ENCODE data around the gene FKBP3. TPM values are rescaled to one million over a fixed set of nuclear protein-coding genes. Genes with fewer than 3 reads are reported as not detected.

Gene FKBP3
- total RNA-seq, 1 experiment from 2014 or later = 157 TPM

DNA sequence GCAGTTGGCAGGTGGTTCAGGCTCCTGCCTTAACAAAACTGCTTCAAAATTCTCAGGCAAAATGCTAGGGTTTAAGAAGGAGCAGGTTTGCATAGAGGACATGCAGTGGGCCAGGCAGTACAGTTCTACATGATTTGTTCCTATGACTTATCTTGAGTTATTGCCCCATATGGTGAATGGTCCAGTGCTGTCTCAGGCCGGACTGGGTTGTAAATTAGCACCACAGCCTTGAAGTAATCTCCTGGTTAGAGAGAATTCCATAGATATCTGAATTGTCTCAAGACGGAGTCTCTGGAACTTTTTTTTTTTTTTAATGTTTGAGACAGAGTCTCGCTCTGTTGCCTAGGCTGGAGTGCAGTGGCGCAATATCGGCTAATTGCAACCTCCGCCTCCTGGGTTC is 62.2 kb downstream of the FKBP3 start:
- H3K27ac Mint-ChIP-seq = no peak overlapping the region; a peak in 1 of 7 replicates
- TF ChIP-seq, protein P1, sequence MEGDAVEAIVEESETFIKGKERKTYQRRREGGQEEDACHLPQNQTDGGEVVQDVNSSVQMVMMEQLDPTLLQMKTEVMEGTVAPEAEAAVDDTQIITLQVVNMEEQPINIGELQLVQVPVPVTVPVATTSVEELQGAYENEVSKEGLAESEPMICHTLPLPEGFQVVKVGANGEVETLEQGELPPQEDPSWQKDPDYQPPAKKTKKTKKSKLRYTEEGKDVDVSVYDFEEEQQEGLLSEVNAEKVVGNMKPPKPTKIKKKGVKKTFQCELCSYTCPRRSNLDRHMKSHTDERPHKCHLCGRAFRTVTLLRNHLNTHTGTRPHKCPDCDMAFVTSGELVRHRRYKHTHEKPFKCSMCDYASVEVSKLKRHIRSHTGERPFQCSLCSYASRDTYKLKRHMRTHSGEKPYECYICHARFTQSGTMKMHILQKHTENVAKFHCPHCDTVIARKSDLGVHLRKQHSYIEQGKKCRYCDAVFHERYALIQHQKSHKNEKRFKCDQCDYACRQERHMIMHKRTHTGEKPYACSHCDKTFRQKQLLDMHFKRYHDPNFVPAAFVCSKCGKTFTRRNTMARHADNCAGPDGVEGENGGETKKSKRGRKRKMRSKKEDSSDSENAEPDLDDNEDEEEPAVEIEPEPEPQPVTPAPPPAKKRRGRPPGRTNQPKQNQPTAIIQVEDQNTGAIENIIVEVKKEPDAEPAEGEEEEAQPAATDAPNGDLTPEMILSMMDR (conservative IDR thresholded peaks at IDR 0.05) = no peak
- Histone ChIP-seq H3K79me2 (ENCODE audit: insufficient read depth, low read length) (no peaks in the 10 kb centered on the region), H2BK20ac (ENCODE audit: low read depth, low read length, poor library complexity, severe bottlenecking) (no peak overlapping the region), H3K27ac (ENCODE audit: insufficient read length, low read depth, low read length) (no peak overlapping the region), H2BK12ac (ENCODE audit: insufficient read length, low read depth, low read length) (no peak overlapping the region), H3K18ac (ENCODE audit: insufficient read length, low read depth, low read length) (no peak overlapping the region), H3K27me3 (ENCODE audit: insufficient read depth, low read length) (no peaks in the 10 kb centered on the region), H3K4me2 (ENCODE audit: insufficient read depth, insufficient read length, low read length) (no peak overlapping the region), H4K8ac (replicated peaks; ENCODE audit: insufficient read length, low read depth, low read length) (no peak overlapping the region), H3K79me1 (ENCODE audit: insufficient read depth, low read depth, low read length, poor library complexity, severe bottlenecking) (no peaks in the 10 kb centered on the region), H2BK120ac (ENCODE audit: low read depth, low read length, poor library complexity, severe bottlenecking) (no peak overlapping the region), H3K9ac (ENCODE audit: extremely low read depth, insufficient read length, low read length) (no peak overlapping the region), H4K20me1 (ENCODE audit: control insufficient read depth, insufficient read depth, insufficient read length) (no peaks in the 10 kb centered on the region), H2AK5ac (ENCODE audit: insufficient read length, low read length) (no peak overlapping the region), H3K4me1 (ENCODE audit: insufficient read depth, low read length) (no peaks in the 10 kb centered on the region), H3K23ac (ENCODE audit: insufficient read length, low read depth, low read length) (no peak overlapping the region), H3K4ac (ENCODE audit: low read depth, low read length) (no peak overlapping the region), H2AFZ (ENCODE audit: low read length) (no peak overlapping the region), H3K56ac (ENCODE audit: insufficient read length, low read depth, low read length) (no peak overlapping the region), H3K23me2 (ENCODE audit: insufficient read length, low read depth, low read length, poor library complexity, severe bottlenecking) (no peaks in the 10 kb centered on the region), H4K91ac (ENCODE audit: insufficient read length, low read depth, low read length) (no peak overlapping the region), H2BK5ac (ENCODE audit: insufficient read length, low read length) (no peak overlapping the region), H3T11ph (ENCODE audit: low read length) (no peak overlapping the region), H3K14ac (ENCODE audit: insufficient read depth, low read length) (no peak overlapping the region), H2BK15ac (ENCODE audit: low read depth, low read length) (no peak overlapping the region), H3K9me3 (ENCODE audit: control insufficient read depth, low read depth, low read length) (no peaks in the 10 kb centered on the region), H4K5ac (ENCODE audit: insufficient read length, low read depth, low read length) (no peak overlapping the region)
- peaks cover 5 to 9% of the 10 kb centered on the region in 2 experiments; a peak in 3 of 4 replicates for H3K4me1 Mint-ChIP-seq
- no peaks in the 10 kb centered on the region for H3K9me3 Mint-ChIP-seq
- no CpG with 5 or more reads among the region's 6 CpGs for WGBS (ENCODE audit: extremely low coverage, insufficient read length, low lambda C conversion rate)
- H3K27me3 Mint-ChIP-seq (ENCODE audit: low read depth) = no peaks in the 10 kb centered on the region
- no peak for DNase-seq
- H3K36me3 Mint-ChIP-seq (ENCODE audit: insufficient read depth in 1 of 3, low read depth in 3 of 3) = peaks cover 2 to 9% (median 5%) of the 10 kb centered on the region in 3 experiments; a peak in 5 of 7 replicates
- H3K4me3 Mint-ChIP-seq = no peak overlapping the region

Data from H9 (cell line).